Mammary epithelial cell (primary cell): Measurements from ENCODE around the gene CD24.

Experiments
- CTCF ChIP-seq, 2 donors: IDR thresholded peaks in 1 of 2; conservative IDR thresholded peaks in 1 of 2; 2 replicates each; pipeline ENCODE4 v1.5.1; 2011 to 2012; ENCODE audit warnings: inconsistent platforms in 2 of 2, low read length in 2 of 2, mild to moderate bottlenecking in 2 of 2, control low read depth in 1 of 2, low read depth in 1 of 2; ENCODE audit not compliant: insufficient read depth in 1 of 2; ENCODE audit errors: extremely low read depth in 1 of 2
- EZH2 ChIP-seq: IDR thresholded peaks from 2 replicates; pipeline ENCODE4 v1.6.1; 2012; ENCODE audit warnings: low read length, inconsistent platforms, borderline replicate concordance

GRCh38 chr6:106980926-106981325 lies 6.4 kb upstream of the CD24 start:
- TF ChIP-seq CTCF (conservative IDR thresholded peaks at IDR 0.05 in 1 of 2, IDR thresholded peaks at IDR 0.05 in 1 of 2; ENCODE audit: extremely low read depth in 1 of 2, insufficient read depth in 1 of 2, low read depth in 1 of 2, low read length in 2 of 2) (no peak), EZH2 (no peak)
